Panc1 (cell line): ENCODE data around the gene COL5A1.

Experiments
- CTCF ChIP-seq: fragments of 450-650 bp; IDR thresholded peaks from 2 replicates; pipeline ENCODE4 v1.5.1; 2017; ENCODE audit warnings: mild to moderate bottlenecking
- POLR2AphosphoS5 ChIP-seq: IDR thresholded peaks from 2 replicates; pipeline ENCODE4 v1.6.1; 2012; ENCODE audit warnings: mild to moderate bottlenecking, low read depth, low read length, moderate library complexity
- SIN3A ChIP-seq: IDR thresholded peaks from 2 replicates; pipeline ENCODE4 v1.6.1; 2012; ENCODE audit warnings: low read depth, mild to moderate bottlenecking, low read length, moderate library complexity, borderline replicate concordance; ENCODE audit not compliant: insufficient read depth
- TCF7L2 ChIP-seq: IDR thresholded peaks from 2 replicates; pipeline ENCODE4 v1.6.1; 2011; ENCODE audit warnings: mild to moderate bottlenecking, low read depth, low read length, inconsistent platforms
- TF ChIP-seq, protein P1 (sequence below), 2 experiments: IDR thresholded peaks; 2 replicates each; pipeline ENCODE4 v1.6.1; 2011 to 2012; ENCODE audit warnings: low read depth in 2 of 2, control low read depth in 1 of 2, low read length in 1 of 2, mild to moderate bottlenecking in 1 of 2, moderate library complexity in 1 of 2; ENCODE audit not compliant: insufficient read depth in 1 of 2

GRCh38 chr9:134624137-134624591 is 17.4 kb upstream of the COL5A1 start:
- no peak for TF ChIP-seq CTCF
- TF ChIP-seq, protein P1, sequence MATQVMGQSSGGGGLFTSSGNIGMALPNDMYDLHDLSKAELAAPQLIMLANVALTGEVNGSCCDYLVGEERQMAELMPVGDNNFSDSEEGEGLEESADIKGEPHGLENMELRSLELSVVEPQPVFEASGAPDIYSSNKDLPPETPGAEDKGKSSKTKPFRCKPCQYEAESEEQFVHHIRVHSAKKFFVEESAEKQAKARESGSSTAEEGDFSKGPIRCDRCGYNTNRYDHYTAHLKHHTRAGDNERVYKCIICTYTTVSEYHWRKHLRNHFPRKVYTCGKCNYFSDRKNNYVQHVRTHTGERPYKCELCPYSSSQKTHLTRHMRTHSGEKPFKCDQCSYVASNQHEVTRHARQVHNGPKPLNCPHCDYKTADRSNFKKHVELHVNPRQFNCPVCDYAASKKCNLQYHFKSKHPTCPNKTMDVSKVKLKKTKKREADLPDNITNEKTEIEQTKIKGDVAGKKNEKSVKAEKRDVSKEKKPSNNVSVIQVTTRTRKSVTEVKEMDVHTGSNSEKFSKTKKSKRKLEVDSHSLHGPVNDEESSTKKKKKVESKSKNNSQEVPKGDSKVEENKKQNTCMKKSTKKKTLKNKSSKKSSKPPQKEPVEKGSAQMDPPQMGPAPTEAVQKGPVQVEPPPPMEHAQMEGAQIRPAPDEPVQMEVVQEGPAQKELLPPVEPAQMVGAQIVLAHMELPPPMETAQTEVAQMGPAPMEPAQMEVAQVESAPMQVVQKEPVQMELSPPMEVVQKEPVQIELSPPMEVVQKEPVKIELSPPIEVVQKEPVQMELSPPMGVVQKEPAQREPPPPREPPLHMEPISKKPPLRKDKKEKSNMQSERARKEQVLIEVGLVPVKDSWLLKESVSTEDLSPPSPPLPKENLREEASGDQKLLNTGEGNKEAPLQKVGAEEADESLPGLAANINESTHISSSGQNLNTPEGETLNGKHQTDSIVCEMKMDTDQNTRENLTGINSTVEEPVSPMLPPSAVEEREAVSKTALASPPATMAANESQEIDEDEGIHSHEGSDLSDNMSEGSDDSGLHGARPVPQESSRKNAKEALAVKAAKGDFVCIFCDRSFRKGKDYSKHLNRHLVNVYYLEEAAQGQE (IDR thresholded peaks at IDR 0.05; ENCODE audit: insufficient read depth in 1 of 2, low read depth in 2 of 2, low read length in 1 of 2): no peak
- TF ChIP-seq POLR2AphosphoS5: no peak
- no peak for TF ChIP-seq SIN3A
- TF ChIP-seq TCF7L2: no peak
